PFSK-1 (cell line): ENCODE results near the gene TBC1D3B.

ENCODE experiments used
- FOXP2 ChIP-seq: optimal IDR thresholded peaks from 2 replicates; pipeline ENCODE3; 2011; ENCODE audit warnings: borderline replicate concordance, control low read depth, inconsistent platforms; ENCODE audit not compliant: insufficient read depth; ENCODE audit errors: extremely low read length, extremely low read depth
- POLR2AphosphoS5 ChIP-seq: IDR thresholded peaks from 2 replicates; pipeline ENCODE4 v1.6.1; 2012; ENCODE audit warnings: low read depth, mild to moderate bottlenecking, control low read depth, low read length, moderate library complexity
- SIN3A ChIP-seq: IDR thresholded peaks from 2 replicates; pipeline ENCODE4 v1.6.1; 2012; ENCODE audit warnings: mild to moderate bottlenecking, low read length, moderate library complexity, borderline replicate concordance; ENCODE audit not compliant: insufficient read depth
- TAF1 ChIP-seq: IDR thresholded peaks from 2 replicates; pipeline ENCODE4 v1.6.1; 2012; ENCODE audit warnings: low read length, control low read depth, borderline replicate concordance; ENCODE audit not compliant: insufficient read depth
- TF ChIP-seq, protein P1 (sequence below), 2 experiments: IDR thresholded peaks; 2 replicates each; pipeline versions ENCODE4 v1.6.1 to v1.8.0; 2011 to 2012; ENCODE audit warnings: low read depth in 2 of 2, low read length in 2 of 2, control low read depth in 1 of 2, inconsistent platforms in 1 of 2, mild to moderate bottlenecking in 1 of 2, moderate library complexity in 1 of 2; ENCODE audit not compliant: insufficient read depth in 1 of 2

The TBC1D3B gene

DNA sequence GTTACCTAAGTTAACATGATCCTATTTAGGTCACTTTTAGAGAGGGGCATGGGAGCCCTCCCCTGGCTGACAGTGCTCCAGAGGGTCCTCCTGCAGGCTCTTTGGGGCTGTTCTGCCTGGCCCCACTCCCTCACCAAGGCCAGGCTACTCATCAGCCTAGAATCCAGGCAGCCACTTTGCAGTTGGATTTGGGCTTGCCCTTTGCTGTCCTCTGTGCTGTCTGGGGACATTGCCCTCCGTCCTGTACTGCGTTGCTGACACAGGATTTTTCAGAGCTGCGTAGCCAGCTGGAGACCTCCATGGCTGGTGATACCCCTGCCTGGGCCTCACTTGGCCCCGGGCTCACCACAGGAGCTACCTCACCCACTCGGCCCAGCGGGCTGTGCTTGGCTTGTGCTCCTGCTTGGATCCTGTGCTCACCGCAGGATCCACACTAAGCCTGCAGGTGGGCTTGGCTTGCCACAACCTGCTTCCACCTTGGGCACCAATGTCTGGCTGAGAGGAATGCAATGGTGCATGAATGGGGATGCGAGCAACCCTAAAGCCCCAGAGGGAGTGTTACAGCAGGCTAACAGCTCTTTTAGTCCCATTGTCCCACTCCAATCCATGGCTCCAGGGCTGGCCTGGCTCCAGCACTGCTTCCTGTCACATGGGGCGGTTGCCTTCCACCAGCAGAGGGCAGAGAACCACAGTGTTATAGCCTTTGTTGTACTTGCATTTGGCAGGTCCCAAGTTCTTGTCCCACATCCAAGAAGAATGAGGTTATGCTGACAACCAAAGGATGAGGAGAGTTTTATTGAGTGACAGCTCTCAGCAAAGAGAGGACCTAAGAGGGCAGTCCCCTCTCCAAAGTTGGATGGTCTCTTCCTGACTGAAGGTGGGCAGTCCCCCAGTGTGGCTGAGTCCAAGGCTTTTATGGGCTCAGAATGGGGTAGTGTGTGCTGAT lies 51.3 kb downstream of the TBC1D3B start:
- TF ChIP-seq TAF1, result no peak
- no peak for TF ChIP-seq FOXP2
- TF ChIP-seq SIN3A, result no peak
- TF ChIP-seq, protein P1, sequence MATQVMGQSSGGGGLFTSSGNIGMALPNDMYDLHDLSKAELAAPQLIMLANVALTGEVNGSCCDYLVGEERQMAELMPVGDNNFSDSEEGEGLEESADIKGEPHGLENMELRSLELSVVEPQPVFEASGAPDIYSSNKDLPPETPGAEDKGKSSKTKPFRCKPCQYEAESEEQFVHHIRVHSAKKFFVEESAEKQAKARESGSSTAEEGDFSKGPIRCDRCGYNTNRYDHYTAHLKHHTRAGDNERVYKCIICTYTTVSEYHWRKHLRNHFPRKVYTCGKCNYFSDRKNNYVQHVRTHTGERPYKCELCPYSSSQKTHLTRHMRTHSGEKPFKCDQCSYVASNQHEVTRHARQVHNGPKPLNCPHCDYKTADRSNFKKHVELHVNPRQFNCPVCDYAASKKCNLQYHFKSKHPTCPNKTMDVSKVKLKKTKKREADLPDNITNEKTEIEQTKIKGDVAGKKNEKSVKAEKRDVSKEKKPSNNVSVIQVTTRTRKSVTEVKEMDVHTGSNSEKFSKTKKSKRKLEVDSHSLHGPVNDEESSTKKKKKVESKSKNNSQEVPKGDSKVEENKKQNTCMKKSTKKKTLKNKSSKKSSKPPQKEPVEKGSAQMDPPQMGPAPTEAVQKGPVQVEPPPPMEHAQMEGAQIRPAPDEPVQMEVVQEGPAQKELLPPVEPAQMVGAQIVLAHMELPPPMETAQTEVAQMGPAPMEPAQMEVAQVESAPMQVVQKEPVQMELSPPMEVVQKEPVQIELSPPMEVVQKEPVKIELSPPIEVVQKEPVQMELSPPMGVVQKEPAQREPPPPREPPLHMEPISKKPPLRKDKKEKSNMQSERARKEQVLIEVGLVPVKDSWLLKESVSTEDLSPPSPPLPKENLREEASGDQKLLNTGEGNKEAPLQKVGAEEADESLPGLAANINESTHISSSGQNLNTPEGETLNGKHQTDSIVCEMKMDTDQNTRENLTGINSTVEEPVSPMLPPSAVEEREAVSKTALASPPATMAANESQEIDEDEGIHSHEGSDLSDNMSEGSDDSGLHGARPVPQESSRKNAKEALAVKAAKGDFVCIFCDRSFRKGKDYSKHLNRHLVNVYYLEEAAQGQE (IDR thresholded peaks at IDR 0.05; ENCODE audit: insufficient read depth in 1 of 2, low read depth in 2 of 2, low read length in 2 of 2), result no peak
- no peak for TF ChIP-seq POLR2AphosphoS5

GRCh38 chr17:36123431-36123830 lies 53.0 kb downstream of the TBC1D3B start:
- TF ChIP-seq FOXP2 (no peak), SIN3A (no peak), POLR2AphosphoS5 (no peak), TAF1 (no peak)
- TF ChIP-seq, protein P1 (IDR thresholded peaks at IDR 0.05; ENCODE audit: insufficient read depth in 1 of 2, low read depth in 2 of 2, low read length in 2 of 2), result no peak

DNA sequence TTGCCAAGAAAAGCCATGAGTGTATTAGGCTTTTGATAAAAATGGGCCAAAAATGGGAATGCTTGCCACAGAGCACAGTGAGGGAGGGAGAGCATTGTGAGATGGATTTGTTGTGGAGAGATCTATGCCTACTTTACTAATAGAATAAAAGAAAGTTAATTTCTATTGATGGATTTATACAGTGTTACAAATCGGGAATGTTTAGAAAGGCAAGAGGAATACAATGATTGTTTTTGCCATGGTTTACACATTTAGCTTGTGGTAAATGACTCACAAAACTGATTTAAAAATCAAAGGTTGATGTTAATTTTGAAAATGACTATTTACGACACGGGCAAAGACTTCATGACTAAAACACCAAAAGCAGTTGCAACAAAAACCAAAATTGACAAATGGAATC lies 56.2 kb downstream of the TBC1D3B start:
- no peak for TF ChIP-seq TAF1
- TF ChIP-seq, protein P1 (IDR thresholded peaks at IDR 0.05; ENCODE audit: insufficient read depth in 1 of 2, low read depth in 2 of 2, low read length in 2 of 2), result no peak
- no peak for TF ChIP-seq POLR2AphosphoS5
- no peak for TF ChIP-seq FOXP2
- no peak for TF ChIP-seq SIN3A

- TF ChIP-seq POLR2AphosphoS5, result no peak
- TF ChIP-seq SIN3A, result no peak
- TF ChIP-seq, protein P1 (IDR thresholded peaks at IDR 0.05; ENCODE audit: insufficient read depth in 1 of 2, low read depth in 2 of 2, low read length in 2 of 2), result no peak
- no peak for TF ChIP-seq TAF1
- TF ChIP-seq FOXP2, result no peak
Observed at GRCh38 chr17:36118477-36119353, 57.7 kb downstream of the TBC1D3B start.
